SK-N-MC (cell line): ENCODE results near the gene WDFY4.

Experiments
- DNase-seq: peaks from one replicate; pipeline ENCODE4 v3.0.0-alpha.2; 2011; ENCODE audit warnings: low read depth, low spot score
- H3K27ac ChIP-seq: fragments of 200-600 bp; sonication (generic); 2 replicates; pipeline ENCODE4 v1.5.1; 2016; ENCODE audit warnings: mixed run types
- H3K36me3 ChIP-seq: fragments of 200-600 bp; sonication (generic); 2 replicates; pipeline ENCODE4 v1.6.1; 2017; ENCODE audit warnings: antibody characterized with exemption, low read length, mixed read lengths; ENCODE audit not compliant: insufficient read depth
- H3K4me3 ChIP-seq: fragments of 200-600 bp; sonication (generic); 2 replicates; pipeline ENCODE4 v1.5.1; 2016
- H3K9ac ChIP-seq: fragments of 200-600 bp; sonication (generic); 2 replicates; pipeline ENCODE4 v1.8.0; 2017; ENCODE audit warnings: mixed run types, mixed read lengths; ENCODE audit not compliant: insufficient read length
- H3K9me3 ChIP-seq: fragments of 200-600 bp; sonication (generic); 2 replicates; pipeline ENCODE4 v1.6.1; 2017; ENCODE audit warnings: low read depth, mild to moderate bottlenecking, antibody characterized with exemption, low read length, moderate library complexity, mixed read lengths
- EZH2 ChIP-seq: fragments of 200-600 bp; sonication (generic); IDR thresholded peaks from one replicate; pipeline ENCODE4 v1.6.1; 2017; ENCODE audit warnings: antibody characterized with exemption
- FOXP2 ChIP-seq: optimal IDR thresholded peaks from 2 replicates; pipeline ENCODE3; 2011; ENCODE audit warnings: mild to moderate bottlenecking, moderate library complexity; ENCODE audit not compliant: insufficient read depth; ENCODE audit errors: extremely low read length, control extremely low read depth
- POLR2AphosphoS5 ChIP-seq: IDR thresholded peaks from 2 replicates; pipeline ENCODE4 v1.6.1; 2012; ENCODE audit warnings: mild to moderate bottlenecking, low read depth, low read length, borderline replicate concordance

Gene WDFY4

GRCh38 chr10:48806342-48806741 lies 121.7 kb downstream of the WDFY4 start:
- TF ChIP-seq POLR2AphosphoS5 (no peak), FOXP2 (no peak), EZH2 (no peak)
- Histone ChIP-seq H3K36me3 (no peaks in the 10 kb centered on the region), H3K9ac (no peak overlapping the region)

GRCh38 chr10:48807791-48808470 lies 123.3 kb downstream of the WDFY4 start:
- Histone ChIP-seq H3K36me3 (no peaks in the 10 kb centered on the region), H3K9ac (no peak overlapping the region), H3K27ac (no peak overlapping the region), H3K9me3 (no peaks in the 10 kb centered on the region), H3K4me3 (no peak overlapping the region)
- TF ChIP-seq EZH2 (no peak), POLR2AphosphoS5 (no peak), FOXP2 (no peak)
- no peak for DNase-seq

More at GRCh38 chr10:48806342-48806741, 121.7 kb downstream of the WDFY4 start:
- H3K9me3 ChIP-seq, result no peaks in the 10 kb centered on the region
- no peak overlapping the region for H3K27ac ChIP-seq
- no peak overlapping the region for H3K4me3 ChIP-seq
- DNase-seq, result no peak

- Histone ChIP-seq H3K27ac (no peak overlapping the region), H3K4me3 (no peak overlapping the region), H3K36me3 (no peaks in the 10 kb centered on the region), H3K9ac (no peak overlapping the region), H3K9me3 (no peaks in the 10 kb centered on the region)
- TF ChIP-seq FOXP2, result no peak
- DNase-seq, result no peak
Measured at GRCh38 chr10:48809261-48809660, 124.6 kb downstream of the WDFY4 start.

GRCh38 chr10:48811461-48811860 lies 126.8 kb downstream of the WDFY4 start:
- Histone ChIP-seq H3K4me3 (no peak overlapping the region), H3K9ac (no peak overlapping the region)
- DNase-seq, result no peak

GRCh38 chr10:48811917-48812316 lies 127.2 kb downstream of the WDFY4 start:
- Histone ChIP-seq H3K27ac (no peak overlapping the region), H3K9me3 (no peaks in the 10 kb centered on the region), H3K9ac (no peak overlapping the region), H3K36me3 (no peaks in the 10 kb centered on the region), H3K4me3 (no peak overlapping the region)
- DNase-seq, result no peak
- TF ChIP-seq EZH2, result no peak
- TF ChIP-seq FOXP2, result no peak
- TF ChIP-seq POLR2AphosphoS5, result no peak

More at GRCh38 chr10:48811461-48811860, 126.8 kb downstream of the WDFY4 start:
- no peaks in the 10 kb centered on the region for H3K9me3 ChIP-seq
- TF ChIP-seq EZH2 (no peak), FOXP2 (no peak), POLR2AphosphoS5 (no peak)
- H3K36me3 ChIP-seq, result no peaks in the 10 kb centered on the region
- H3K27ac ChIP-seq, result no peak overlapping the region

GRCh38 chr10:48813291-48813690 lies 128.6 kb downstream of the WDFY4 start:
- TF ChIP-seq EZH2 (no peak), FOXP2 (no peak), POLR2AphosphoS5 (no peak)
- Histone ChIP-seq H3K9ac (no peak overlapping the region), H3K4me3 (no peak overlapping the region), H3K36me3 (no peaks in the 10 kb centered on the region), H3K27ac (no peak overlapping the region), H3K9me3 (no peaks in the 10 kb centered on the region)
- DNase-seq, result no peak

GRCh38 chr10:48813825-48814224 lies 129.2 kb downstream of the WDFY4 start:
- Histone ChIP-seq H3K4me3 (no peak overlapping the region), H3K36me3 (no peaks in the 10 kb centered on the region), H3K9ac (no peak overlapping the region), H3K9me3 (no peaks in the 10 kb centered on the region), H3K27ac (no peak overlapping the region)
- DNase-seq, result no peak
- TF ChIP-seq FOXP2 (no peak), POLR2AphosphoS5 (no peak), EZH2 (no peak)

GRCh38 chr10:48814933-48815332 lies 130.3 kb downstream of the WDFY4 start:
- TF ChIP-seq EZH2 (no peak), POLR2AphosphoS5 (no peak), FOXP2 (no peak)
- H3K27ac ChIP-seq, result no peak overlapping the region
- H3K36me3 ChIP-seq, result no peaks in the 10 kb centered on the region
- no peak overlapping the region for H3K9ac ChIP-seq
- H3K9me3 ChIP-seq, result no peaks in the 10 kb centered on the region
- no peak for DNase-seq
- H3K4me3 ChIP-seq, result no peak overlapping the region

GRCh38 chr10:48817141-48817540 lies 132.5 kb downstream of the WDFY4 start:
- H3K9me3 ChIP-seq, result no peaks in the 10 kb centered on the region
- H3K27ac ChIP-seq, result no peak overlapping the region
- TF ChIP-seq FOXP2, result no peak
- TF ChIP-seq POLR2AphosphoS5, result no peak
- TF ChIP-seq EZH2, result no peak
- no peak overlapping the region for H3K4me3 ChIP-seq
- DNase-seq, result no peak
- no peaks in the 10 kb centered on the region for H3K36me3 ChIP-seq
- no peak overlapping the region for H3K9ac ChIP-seq
